Measurements from ENCODE around the gene SMOC1.

The SMOC1 gene

DNA sequence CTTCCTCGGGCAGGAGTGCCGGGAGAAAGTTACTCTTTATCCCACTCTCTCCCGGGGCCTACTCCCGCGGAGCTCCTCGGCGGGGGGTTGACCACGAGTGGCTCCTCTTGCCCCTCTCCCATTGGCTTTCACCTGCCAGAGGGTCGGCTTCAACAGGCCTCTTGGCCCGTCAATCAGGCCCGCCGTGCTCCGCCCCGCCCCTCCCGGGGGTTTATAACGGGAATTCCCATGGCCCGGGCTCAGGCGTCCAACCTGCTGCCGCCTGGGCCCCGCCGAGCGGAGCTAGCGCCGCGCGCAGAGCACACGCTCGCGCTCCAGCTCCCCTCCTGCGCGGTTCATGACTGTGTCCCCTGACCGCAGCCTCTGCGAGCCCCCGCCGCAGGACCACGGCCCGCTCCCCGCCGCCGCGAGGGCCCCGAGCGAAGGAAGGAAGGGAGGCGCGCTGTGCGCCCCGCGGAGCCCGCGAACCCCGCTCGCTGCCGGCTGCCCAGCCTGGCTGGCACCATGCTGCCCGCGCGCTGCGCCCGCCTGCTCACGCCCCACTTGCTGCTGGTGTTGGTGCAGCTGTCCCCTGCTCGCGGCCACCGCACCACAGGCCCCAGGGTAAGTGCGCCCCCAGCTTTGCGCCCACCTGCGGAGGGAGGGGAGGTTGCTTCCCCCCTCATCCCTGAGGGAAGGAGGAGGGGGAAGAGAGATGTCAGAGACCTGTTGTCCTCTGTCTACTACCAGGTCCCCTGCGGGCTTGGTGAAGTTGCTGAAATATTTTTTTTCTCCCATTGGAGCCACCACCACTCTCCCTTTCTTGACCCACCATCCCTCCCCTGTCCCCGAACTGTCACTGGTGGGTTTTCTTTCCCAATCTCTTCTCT is at the start of gene SMOC1:
TSS of gene SMOC1 (plus strand) at position 242 of the 869 bp plus-strand sequence. CDS start at position 505, 263 bp downstream.
- H3K27ac ChIP-seq (ENCODE audit: low read depth, low read length) = no peak within 1 kb of the TSS
- H3K27me3 ChIP-seq (ENCODE audit: control insufficient read depth, insufficient read depth, low read length) = peaks cover 40% of the 10 kb centered on the region
- H3K36me3 ChIP-seq (ENCODE audit: control insufficient read depth, insufficient read depth, low read length) = no peaks in the 10 kb centered on the region
- H3K4me3 ChIP-seq (ENCODE audit: low read depth, low read length) = peak within 1 kb of the TSS; percentile 71
- H3K9me3 ChIP-seq (ENCODE audit: control insufficient read depth, insufficient read depth, low read length) = no peaks in the 10 kb centered on the region
- H3K4me1 ChIP-seq (ENCODE audit: control insufficient read depth, insufficient read depth, low read length) = no peaks in the 10 kb centered on the region
- no peak within 1 kb of the TSS for H3K9ac ChIP-seq (ENCODE audit: low read depth, low read length)

GRCh38 chr14:69838881-69839416 is 40.3 kb upstream of the SMOC1 start:
- Histone ChIP-seq H3K27ac (ENCODE audit: low read depth, low read length) (no peak overlapping the region), H3K9ac (ENCODE audit: low read depth, low read length) (no peak overlapping the region), H3K36me3 (ENCODE audit: control insufficient read depth, insufficient read depth, low read length) (no peaks in the 10 kb centered on the region), H3K4me3 (ENCODE audit: low read depth, low read length) (no peak overlapping the region), H3K4me1 (ENCODE audit: control insufficient read depth, insufficient read depth, low read length) (peaks cover 13% of the 10 kb centered on the region), H3K27me3 (ENCODE audit: control insufficient read depth, insufficient read depth, low read length) (no peaks in the 10 kb centered on the region), H3K9me3 (ENCODE audit: control insufficient read depth, insufficient read depth, low read length) (no peaks in the 10 kb centered on the region)

DNA sequence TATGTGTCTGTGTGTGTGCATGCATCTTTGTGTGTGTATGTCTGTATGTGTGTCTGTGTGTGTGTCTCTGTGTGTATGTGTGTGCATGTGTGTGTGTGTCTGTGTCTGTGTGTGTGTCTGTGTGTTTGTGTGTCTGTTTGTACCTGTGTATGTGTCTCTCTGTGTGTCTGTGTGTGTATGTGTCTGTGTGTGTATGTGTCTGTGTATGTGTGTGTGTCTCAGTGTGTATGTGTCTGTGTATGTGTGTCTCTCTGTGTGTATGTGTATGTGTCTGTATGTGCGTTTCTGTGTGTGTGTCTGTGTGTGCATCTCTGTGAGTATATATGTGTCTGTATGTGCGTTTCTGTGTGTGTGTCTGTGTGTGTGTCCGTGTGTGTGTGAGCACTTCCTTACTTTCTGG is 39.6 kb upstream of the SMOC1 start:
- Histone ChIP-seq H3K27ac (ENCODE audit: low read depth, low read length) (no peak overlapping the region), H3K4me1 (ENCODE audit: control insufficient read depth, insufficient read depth, low read length) (peaks cover 13% of the 10 kb centered on the region), H3K9ac (ENCODE audit: low read depth, low read length) (no peak overlapping the region), H3K27me3 (ENCODE audit: control insufficient read depth, insufficient read depth, low read length) (no peaks in the 10 kb centered on the region), H3K4me3 (ENCODE audit: low read depth, low read length) (no peak overlapping the region), H3K36me3 (ENCODE audit: control insufficient read depth, insufficient read depth, low read length) (no peaks in the 10 kb centered on the region), H3K9me3 (ENCODE audit: control insufficient read depth, insufficient read depth, low read length) (no peaks in the 10 kb centered on the region)

- Histone ChIP-seq H3K36me3 (ENCODE audit: control insufficient read depth, insufficient read depth, low read length) (no peaks in the 10 kb centered on the region), H3K27me3 (ENCODE audit: control insufficient read depth, insufficient read depth, low read length) (no peaks in the 10 kb centered on the region), H3K9ac (ENCODE audit: low read depth, low read length) (no peak overlapping the region), H3K4me3 (ENCODE audit: low read depth, low read length) (no peak overlapping the region), H3K4me1 (ENCODE audit: control insufficient read depth, insufficient read depth, low read length) (peaks cover 13% of the 10 kb centered on the region), H3K9me3 (ENCODE audit: control insufficient read depth, insufficient read depth, low read length) (no peaks in the 10 kb centered on the region), H3K27ac (ENCODE audit: low read depth, low read length) (no peak overlapping the region)
Measured at GRCh38 chr14:69841656-69842055, 37.6 kb upstream of the SMOC1 start.

GRCh38 chr14:69842686-69843420 is 36.4 kb upstream of the SMOC1 start:
- Histone ChIP-seq H3K9ac (ENCODE audit: low read depth, low read length) (no peak overlapping the region), H3K27ac (ENCODE audit: low read depth, low read length) (no peak overlapping the region), H3K27me3 (ENCODE audit: control insufficient read depth, insufficient read depth, low read length) (no peaks in the 10 kb centered on the region), H3K9me3 (ENCODE audit: control insufficient read depth, insufficient read depth, low read length) (no peaks in the 10 kb centered on the region), H3K4me1 (ENCODE audit: control insufficient read depth, insufficient read depth, low read length) (peaks cover 13% of the 10 kb centered on the region), H3K4me3 (ENCODE audit: low read depth, low read length) (no peak overlapping the region), H3K36me3 (ENCODE audit: control insufficient read depth, insufficient read depth, low read length) (no peaks in the 10 kb centered on the region)

- Histone ChIP-seq H3K36me3 (ENCODE audit: control insufficient read depth, insufficient read depth, low read length) (no peaks in the 10 kb centered on the region), H3K9ac (ENCODE audit: low read depth, low read length) (no peak overlapping the region), H3K4me1 (ENCODE audit: control insufficient read depth, insufficient read depth, low read length) (peaks cover 13% of the 10 kb centered on the region)
Measured at GRCh38 chr14:69844171-69844570, 35.0 kb upstream of the SMOC1 start.

DNA sequence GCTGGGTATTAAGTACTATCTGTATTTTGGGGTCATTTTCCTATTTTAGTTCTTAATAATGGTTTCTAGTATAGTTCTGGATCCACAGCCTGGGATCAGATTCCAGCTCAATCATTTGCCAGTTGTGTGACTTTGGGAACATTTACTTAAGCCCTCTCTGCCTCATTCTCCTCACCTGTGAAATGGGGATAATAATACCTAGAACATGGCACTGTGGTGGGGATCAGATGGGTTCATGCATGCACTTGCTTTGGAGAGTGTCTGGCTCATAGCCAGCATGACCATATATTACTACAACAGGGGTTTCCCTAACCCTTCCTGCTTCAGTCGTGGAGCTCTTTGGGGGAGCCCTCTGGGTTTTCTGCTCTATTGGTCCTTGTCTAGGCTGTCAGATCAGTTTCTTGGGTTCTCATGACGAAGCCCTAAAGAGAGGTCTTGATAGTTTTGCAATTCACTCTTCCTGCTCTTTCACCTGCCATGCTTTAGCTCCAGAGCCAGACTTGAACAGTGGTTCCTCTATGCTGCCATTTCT is 34.1 kb upstream of the SMOC1 start:
- no peak overlapping the region for H3K9ac ChIP-seq (ENCODE audit: low read depth, low read length)
- H3K9me3 ChIP-seq (ENCODE audit: control insufficient read depth, insufficient read depth, low read length) = no peaks in the 10 kb centered on the region
- H3K36me3 ChIP-seq (ENCODE audit: control insufficient read depth, insufficient read depth, low read length) = no peaks in the 10 kb centered on the region
- no peaks in the 10 kb centered on the region for H3K27me3 ChIP-seq (ENCODE audit: control insufficient read depth, insufficient read depth, low read length)
- H3K4me3 ChIP-seq (ENCODE audit: low read depth, low read length) = no peak overlapping the region
- H3K4me1 ChIP-seq (ENCODE audit: control insufficient read depth, insufficient read depth, low read length) = peaks cover 13% of the 10 kb centered on the region
- no peak overlapping the region for H3K27ac ChIP-seq (ENCODE audit: low read depth, low read length)

More at GRCh38 chr14:69844171-69844570, 35.0 kb upstream of the SMOC1 start:
- Histone ChIP-seq H3K4me3 (ENCODE audit: low read depth, low read length) (no peak overlapping the region), H3K9me3 (ENCODE audit: control insufficient read depth, insufficient read depth, low read length) (no peaks in the 10 kb centered on the region), H3K27ac (ENCODE audit: low read depth, low read length) (no peak overlapping the region), H3K27me3 (ENCODE audit: control insufficient read depth, insufficient read depth, low read length) (no peaks in the 10 kb centered on the region)

GRCh38 chr14:69845787-69846186 is 33.4 kb upstream of the SMOC1 start:
- H3K4me3 ChIP-seq (ENCODE audit: low read depth, low read length) = no peak overlapping the region
- no peaks in the 10 kb centered on the region for H3K27me3 ChIP-seq (ENCODE audit: control insufficient read depth, insufficient read depth, low read length)
- no peaks in the 10 kb centered on the region for H3K36me3 ChIP-seq (ENCODE audit: control insufficient read depth, insufficient read depth, low read length)
- no peak overlapping the region for H3K27ac ChIP-seq (ENCODE audit: low read depth, low read length)
- no peaks in the 10 kb centered on the region for H3K9me3 ChIP-seq (ENCODE audit: control insufficient read depth, insufficient read depth, low read length)
- H3K4me1 ChIP-seq (ENCODE audit: control insufficient read depth, insufficient read depth, low read length) = peaks cover 13% of the 10 kb centered on the region
- no peak overlapping the region for H3K9ac ChIP-seq (ENCODE audit: low read depth, low read length)

DNA sequence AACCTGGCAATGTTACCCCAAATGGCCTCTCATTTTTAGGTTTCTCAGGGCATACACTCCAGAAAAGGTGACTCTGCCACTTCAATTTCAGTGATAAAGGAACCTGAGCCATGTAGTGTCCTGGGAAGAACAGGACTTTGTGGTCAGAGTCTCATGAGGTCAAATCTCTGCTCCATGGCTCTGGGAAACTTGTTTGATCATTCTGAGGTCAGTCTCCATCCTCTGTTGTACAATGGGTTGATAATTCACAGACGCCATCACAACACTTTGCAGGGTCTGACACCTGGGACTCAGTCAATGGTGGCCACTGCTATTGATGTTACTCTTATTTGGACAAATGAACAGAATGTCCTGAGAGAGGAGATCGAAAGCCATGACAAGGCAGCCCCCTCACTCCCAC is 31.1 kb upstream of the SMOC1 start:
- no peaks in the 10 kb centered on the region for H3K27me3 ChIP-seq (ENCODE audit: control insufficient read depth, insufficient read depth, low read length)
- H3K4me3 ChIP-seq (ENCODE audit: low read depth, low read length) = no peak overlapping the region

GRCh38 chr14:69848903-69849391 is 30.3 kb upstream of the SMOC1 start:
- Histone ChIP-seq H3K9ac (ENCODE audit: low read depth, low read length) (no peak overlapping the region), H3K4me1 (ENCODE audit: control insufficient read depth, insufficient read depth, low read length) (no peaks in the 10 kb centered on the region), H3K27ac (ENCODE audit: low read depth, low read length) (no peak overlapping the region), H3K4me3 (ENCODE audit: low read depth, low read length) (no peak overlapping the region), H3K36me3 (ENCODE audit: control insufficient read depth, insufficient read depth, low read length) (no peaks in the 10 kb centered on the region), H3K9me3 (ENCODE audit: control insufficient read depth, insufficient read depth, low read length) (no peaks in the 10 kb centered on the region), H3K27me3 (ENCODE audit: control insufficient read depth, insufficient read depth, low read length) (no peaks in the 10 kb centered on the region)

More for the DNA sequence above, 31.1 kb upstream of the SMOC1 start:
- H3K36me3 ChIP-seq (ENCODE audit: control insufficient read depth, insufficient read depth, low read length) = no peaks in the 10 kb centered on the region
- no peaks in the 10 kb centered on the region for H3K9me3 ChIP-seq (ENCODE audit: control insufficient read depth, insufficient read depth, low read length)
- H3K9ac ChIP-seq (ENCODE audit: low read depth, low read length) = no peak overlapping the region
- no peak overlapping the region for H3K27ac ChIP-seq (ENCODE audit: low read depth, low read length)
- peaks cover 2% of the 10 kb centered on the region; the same call in 1 of the 2 replicates for H3K4me1 ChIP-seq (ENCODE audit: control insufficient read depth, insufficient read depth, low read length)

Data from HUES48 (cell line).